Left lung (tissue), 10 donors: ENCODE measurements around the gene EFNA5. TPM values are rescaled to one million over a fixed set of nuclear protein-coding genes. Genes with fewer than 3 reads are reported as not detected.

Source experiments
- ATAC-seq: fragments of 200-7000 bp; cut with Tn5 transposase; one replicate; pipeline ENCODE4 v1.9.1; 2020; ENCODE audit warnings: moderate library complexity
- DNase-seq, 4 donors: peaks; one replicate each; pipeline ENCODE4 v3.0.0-alpha.2; 2013 to 2020
- H3K27ac ChIP-seq, 2 donors: fragments of 200-600 bp; sonication (generic) in 1 of 2; one replicate each; pipeline versions ENCODE4 v1.5.0 to v1.8.0; 2020 to 2021
- H3K27me3 ChIP-seq, 2 donors: fragments of 200-600 bp; sonication (generic) in 1 of 2; one replicate each; pipeline versions ENCODE4 v1.5.0 to v1.8.0; 2020 to 2021
- H3K36me3 ChIP-seq, 2 donors: fragments of 200-600 bp; sonication (generic) in 1 of 2; one replicate each; pipeline versions ENCODE4 v1.5.0 to v1.8.0; 2020 to 2021
- H3K4me1 ChIP-seq, 2 donors: fragments of 200-600 bp; one replicate each; pipeline ENCODE4 v1.8.0; 2021
- H3K4me3 ChIP-seq, 2 donors: fragments of 200-600 bp; sonication (generic) in 1 of 2; one replicate each; pipeline versions ENCODE4 v1.5.0 to v1.8.0; 2020 to 2021; ENCODE audit warnings: mild to moderate bottlenecking in 1 of 2
- H3K9me3 ChIP-seq, 2 donors: fragments of 200-600 bp; sonication (generic) in 1 of 2; one replicate each; pipeline versions ENCODE4 v1.5.0 to v1.8.0; 2020 to 2021
- intact Hi-C, 2 donors: fragments of 100-400 bp; cut with DNase I; formaldehyde crosslinking; loops; one replicate each; pipeline versions ENCODE4 v1.11.2 to v1.14.2; 2022
- polyA plus RNA-seq, 6 donors: library from polyadenylated mRNA; unstranded; fragments of 120-200 nt; gene quantifications; one replicate each; pipeline ENCODE4 v1.2.1, GENCODE V29; 2013; ENCODE audit not compliant: insufficient read length in 6 of 6
- total RNA-seq, 2 donors: library from RNA; stranded (reverse); fragmentation: NEBNext Ultra II Directional; extraction: Animal tissue kit (Norgen Biotek cat#: 25700); gene quantifications; one replicate each; pipeline ENCODE4 v1.2.1, GENCODE V29; 2021
- TF ChIP-seq, protein P1 (sequence below), 2 donors: fragments of 200-600 bp; sonication (generic) in 1 of 2; IDR thresholded peaks; one replicate each; pipeline versions ENCODE4 v1.5.0 to v1.8.0; 2021; ENCODE audit warnings: antibody characterized with exemption in 2 of 2
- donor health status: DM: no; HTN: yes; CAD: no.
- donor health status: DM: no; HTN: no; CAD: no.

Gene EFNA5
- total and polyA plus RNA-seq, 8 donors, result 8.8 to 28.3 (median 22.8) TPM

DNA sequence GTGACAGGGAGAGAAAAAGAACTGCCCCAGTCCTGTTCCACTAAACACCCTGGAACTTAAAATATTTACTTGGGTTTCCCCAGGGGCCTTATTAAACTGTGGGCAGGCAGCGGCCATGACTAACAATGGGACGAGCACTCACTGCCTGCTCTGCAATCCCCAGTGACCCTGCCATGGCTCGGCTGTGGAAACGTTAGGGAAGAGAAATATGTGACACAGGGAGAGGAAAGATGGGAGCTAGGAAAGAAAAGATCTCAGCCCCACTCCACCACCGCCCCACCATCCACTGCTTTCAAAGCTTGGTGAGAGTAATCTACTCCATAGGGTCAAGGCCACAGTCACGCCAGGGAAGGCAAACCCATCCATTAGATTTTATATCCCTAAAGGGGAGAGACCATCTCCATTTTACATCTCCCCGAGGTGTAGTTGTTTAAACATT, 117.6 kb downstream of the EFNA5 start:
- Histone ChIP-seq H3K4me3 (no peak overlapping the region), H3K9me3 (no peaks in the 10 kb centered on the region), H3K27ac (no peak overlapping the region), H3K4me1 (no peaks in the 10 kb centered on the region), H3K27me3 (no peaks in the 10 kb centered on the region), H3K36me3 (no peaks in the 10 kb centered on the region)
- intact Hi-C loops, result no loop called here
- DNase-seq (peak in 1 of 4 donors; percentile 38), ATAC-seq (no peak)
- TF ChIP-seq, protein P1, sequence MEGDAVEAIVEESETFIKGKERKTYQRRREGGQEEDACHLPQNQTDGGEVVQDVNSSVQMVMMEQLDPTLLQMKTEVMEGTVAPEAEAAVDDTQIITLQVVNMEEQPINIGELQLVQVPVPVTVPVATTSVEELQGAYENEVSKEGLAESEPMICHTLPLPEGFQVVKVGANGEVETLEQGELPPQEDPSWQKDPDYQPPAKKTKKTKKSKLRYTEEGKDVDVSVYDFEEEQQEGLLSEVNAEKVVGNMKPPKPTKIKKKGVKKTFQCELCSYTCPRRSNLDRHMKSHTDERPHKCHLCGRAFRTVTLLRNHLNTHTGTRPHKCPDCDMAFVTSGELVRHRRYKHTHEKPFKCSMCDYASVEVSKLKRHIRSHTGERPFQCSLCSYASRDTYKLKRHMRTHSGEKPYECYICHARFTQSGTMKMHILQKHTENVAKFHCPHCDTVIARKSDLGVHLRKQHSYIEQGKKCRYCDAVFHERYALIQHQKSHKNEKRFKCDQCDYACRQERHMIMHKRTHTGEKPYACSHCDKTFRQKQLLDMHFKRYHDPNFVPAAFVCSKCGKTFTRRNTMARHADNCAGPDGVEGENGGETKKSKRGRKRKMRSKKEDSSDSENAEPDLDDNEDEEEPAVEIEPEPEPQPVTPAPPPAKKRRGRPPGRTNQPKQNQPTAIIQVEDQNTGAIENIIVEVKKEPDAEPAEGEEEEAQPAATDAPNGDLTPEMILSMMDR (IDR thresholded peaks at IDR 0.05), result no peak

DNA sequence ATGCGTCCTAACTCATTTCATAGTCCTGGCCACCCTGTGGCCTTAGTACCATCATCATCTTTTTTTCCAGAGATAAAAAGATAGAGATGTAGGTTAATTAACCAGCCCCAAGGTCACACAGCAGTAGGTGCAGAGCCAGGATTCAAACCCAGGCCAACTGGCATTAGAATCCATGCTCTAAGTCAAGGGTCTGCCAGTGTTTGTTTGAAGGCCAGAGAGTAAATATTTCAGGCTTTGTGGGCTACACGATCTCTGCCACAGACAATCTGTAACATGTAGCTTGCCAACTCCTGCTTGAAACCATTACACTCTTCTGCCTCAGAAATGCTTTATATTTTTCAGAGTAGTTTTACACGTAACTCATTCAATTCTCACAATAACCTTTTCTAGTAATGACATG, 119.6 kb downstream of the EFNA5 start:
- H3K36me3 ChIP-seq, result no peaks in the 10 kb centered on the region
- DNase-seq (no peak), ATAC-seq (no peak)
- H3K4me1 ChIP-seq, result no peaks in the 10 kb centered on the region
- no peaks in the 10 kb centered on the region for H3K9me3 ChIP-seq
- intact Hi-C loops, result no loop called here
- no peak overlapping the region for H3K4me3 ChIP-seq
- no peak overlapping the region for H3K27ac ChIP-seq
- H3K27me3 ChIP-seq, result no peaks in the 10 kb centered on the region
- TF ChIP-seq, protein P1 (IDR thresholded peaks at IDR 0.05), result no peak

DNA sequence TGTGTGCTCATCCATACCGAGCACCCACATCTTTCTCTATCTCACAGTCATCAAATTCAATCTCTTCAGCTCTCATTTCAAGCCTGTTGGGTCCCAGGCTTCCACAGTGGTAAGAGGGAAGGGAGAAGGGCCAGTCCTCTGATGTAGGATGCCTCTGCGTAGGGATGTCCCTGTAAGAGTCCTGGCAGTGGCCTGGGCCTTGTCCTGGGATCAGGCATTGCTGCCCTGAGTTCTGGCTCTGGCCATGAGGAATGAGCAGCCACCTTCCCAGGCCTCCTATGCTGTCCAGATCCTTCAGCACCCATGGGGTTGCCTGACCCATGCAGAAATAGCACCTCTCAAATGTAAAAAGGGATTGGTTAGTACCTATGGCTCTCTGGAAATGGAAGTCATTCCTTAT, 121.2 kb downstream of the EFNA5 start:
- Histone ChIP-seq H3K4me1 (peaks cover 0 to 2% of the 10 kb centered on the region in 2 donors), H3K4me3 (no peak overlapping the region), H3K27ac (no peak overlapping the region), H3K36me3 (no peaks in the 10 kb centered on the region), H3K9me3 (no peaks in the 10 kb centered on the region), H3K27me3 (no peaks in the 10 kb centered on the region)
- DNase-seq (no peak), ATAC-seq (no peak)
- TF ChIP-seq, protein P1 (IDR thresholded peaks at IDR 0.05), result no peak
- intact Hi-C loops, result no loop called here

DNA sequence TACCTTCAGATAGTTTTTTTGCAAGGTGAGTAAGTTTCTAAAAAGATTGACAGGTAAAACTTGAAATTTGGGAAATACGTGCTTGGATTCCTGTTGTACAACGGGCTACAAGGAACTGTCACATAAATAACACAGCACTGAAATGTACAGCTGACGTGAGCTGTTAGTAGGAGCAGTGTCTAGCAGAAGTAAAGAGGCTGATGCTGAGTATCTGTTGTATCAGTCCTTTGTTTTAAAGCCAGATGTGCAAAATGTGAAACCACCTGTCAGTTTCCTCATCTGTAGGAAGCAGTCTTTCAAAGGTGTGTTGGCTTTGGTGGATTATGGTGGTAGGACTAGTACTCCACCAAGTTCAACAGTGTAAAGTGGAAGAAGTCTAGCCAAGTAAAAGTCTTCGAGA, 122.3 kb downstream of the EFNA5 start:
- H3K4me3 ChIP-seq, result no peak overlapping the region
- H3K4me1 ChIP-seq, result peaks cover 2% of the 10 kb centered on the region in 2 donors
- no peak overlapping the region for H3K27ac ChIP-seq
- H3K36me3 ChIP-seq, result no peaks in the 10 kb centered on the region
- DNase-seq, result no peak
- TF ChIP-seq, protein P1 (IDR thresholded peaks at IDR 0.05), result no peak
- no peak for ATAC-seq
- no peaks in the 10 kb centered on the region for H3K9me3 ChIP-seq
- intact Hi-C loops, result no loop called here
- H3K27me3 ChIP-seq, result no peaks in the 10 kb centered on the region

DNA sequence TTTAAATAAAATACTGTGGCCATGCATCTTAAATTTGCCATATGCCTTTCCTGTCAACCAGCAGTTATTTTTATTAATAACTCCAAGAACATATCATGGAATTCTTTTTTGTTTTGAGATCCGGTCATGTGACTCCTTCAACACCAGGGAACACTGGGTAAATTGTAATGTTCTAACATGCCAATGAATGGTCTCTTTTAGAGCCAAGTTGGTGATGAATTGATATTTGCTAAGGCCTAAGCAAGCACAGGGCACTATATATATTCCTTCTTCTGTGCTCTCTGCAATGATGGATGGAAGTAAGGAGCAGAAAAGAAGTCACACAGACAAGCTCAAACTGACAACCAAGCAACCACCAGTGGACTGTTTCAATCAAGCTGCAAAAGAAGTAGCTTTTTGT, 124.0 kb downstream of the EFNA5 start:
- Histone ChIP-seq H3K27me3 (no peaks in the 10 kb centered on the region), H3K36me3 (no peaks in the 10 kb centered on the region), H3K4me1 (peaks cover 7 to 8% of the 10 kb centered on the region in 2 donors), H3K4me3 (no peak overlapping the region), H3K27ac (no peak overlapping the region), H3K9me3 (no peaks in the 10 kb centered on the region)
- ATAC-seq, result no peak
- DNase-seq, result no peak
- TF ChIP-seq, protein P1 (IDR thresholded peaks at IDR 0.05), result no peak
- intact Hi-C loops, result no loop called here
